CD4-positive, alpha-beta T cell treated with Interleukin-12 subunit alpha and Interleukin-12 subunit beta, for 1 hour (primary cell): ENCODE data around the gene NOS3.

ENCODE experiments used
- DNase-seq: peaks from one replicate; pipeline ENCODE4 v3.0.0-alpha.2; 2020

Gene NOS3

DNA sequence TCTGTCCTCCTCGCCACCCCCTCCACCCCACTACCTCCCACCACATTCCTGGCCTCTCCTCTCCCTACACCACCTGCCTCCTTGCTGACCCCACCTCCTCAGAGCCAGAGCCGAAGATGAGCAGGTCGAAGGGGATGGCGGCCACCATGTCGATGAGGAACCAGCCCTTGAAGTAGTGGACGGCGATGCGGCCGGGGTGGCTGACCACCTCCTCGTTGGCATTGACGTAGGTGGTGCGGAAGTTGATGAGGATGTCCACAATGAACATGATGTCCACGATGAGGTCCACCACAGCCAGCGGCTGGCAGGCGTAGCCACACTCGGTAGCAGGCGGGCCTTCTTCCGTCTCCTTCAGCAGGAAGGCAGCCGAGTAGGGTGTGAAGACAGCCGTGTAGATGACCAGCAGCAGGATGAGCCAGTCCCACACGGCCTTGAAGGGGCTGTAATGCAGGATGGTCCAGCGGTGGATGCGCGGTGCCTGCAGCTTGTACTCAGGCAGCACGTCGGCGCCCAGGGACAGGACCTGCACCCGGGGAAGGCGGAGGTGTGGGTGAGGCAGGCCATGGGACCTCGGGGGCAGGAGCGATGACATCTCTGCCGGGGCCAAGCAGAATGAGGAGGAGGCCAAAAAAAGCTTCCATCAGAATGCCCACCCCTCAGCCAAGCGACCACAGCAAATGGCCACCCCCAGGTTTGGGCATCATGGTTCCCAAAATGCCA, 38.3 kb upstream of the NOS3 start:
- no peak for DNase-seq

DNA sequence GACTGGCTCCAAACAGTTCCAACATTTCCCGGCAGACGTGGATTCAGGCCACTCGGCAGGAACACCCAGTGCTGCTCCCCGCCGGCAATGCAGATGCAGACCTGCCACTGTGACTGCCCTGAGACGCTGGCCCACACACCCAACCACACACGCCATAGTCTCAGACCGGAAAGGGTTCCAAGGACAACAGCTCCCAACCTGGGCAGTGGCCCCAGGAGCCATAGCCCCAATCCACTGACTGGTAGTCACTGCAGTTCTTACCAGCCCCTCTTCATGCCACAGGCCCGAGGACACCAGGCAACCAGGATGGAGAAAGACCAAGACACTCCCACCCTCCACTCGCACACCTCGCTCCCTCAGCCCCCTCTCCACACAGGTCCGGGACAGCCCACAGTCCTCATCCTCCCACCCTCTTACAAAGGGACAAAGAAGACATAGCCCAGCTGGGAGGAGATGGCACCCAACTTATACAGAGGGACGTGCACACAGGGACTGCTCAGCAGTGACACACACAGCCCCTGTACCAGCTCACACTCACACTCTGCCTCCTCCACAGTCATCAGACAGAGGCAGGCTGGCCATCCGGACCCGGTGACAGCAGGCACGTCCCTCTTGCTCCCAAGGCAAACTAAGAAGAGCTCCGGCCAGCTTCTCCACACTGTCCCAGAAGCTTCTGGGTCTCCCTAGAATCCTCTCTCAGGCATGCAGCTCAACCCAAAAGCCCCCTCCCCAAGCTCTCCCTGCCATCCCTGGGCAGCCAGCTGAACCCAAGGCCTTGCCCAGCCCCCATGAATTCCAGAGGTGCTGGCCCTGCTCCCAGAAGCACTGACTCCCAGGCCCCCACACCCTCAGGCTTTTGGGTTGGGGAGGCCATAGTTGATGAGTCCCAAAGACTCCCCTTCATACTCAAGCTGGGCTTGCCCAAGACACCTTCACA, 37.5 kb upstream of the NOS3 start:
- no peak for DNase-seq

DNA sequence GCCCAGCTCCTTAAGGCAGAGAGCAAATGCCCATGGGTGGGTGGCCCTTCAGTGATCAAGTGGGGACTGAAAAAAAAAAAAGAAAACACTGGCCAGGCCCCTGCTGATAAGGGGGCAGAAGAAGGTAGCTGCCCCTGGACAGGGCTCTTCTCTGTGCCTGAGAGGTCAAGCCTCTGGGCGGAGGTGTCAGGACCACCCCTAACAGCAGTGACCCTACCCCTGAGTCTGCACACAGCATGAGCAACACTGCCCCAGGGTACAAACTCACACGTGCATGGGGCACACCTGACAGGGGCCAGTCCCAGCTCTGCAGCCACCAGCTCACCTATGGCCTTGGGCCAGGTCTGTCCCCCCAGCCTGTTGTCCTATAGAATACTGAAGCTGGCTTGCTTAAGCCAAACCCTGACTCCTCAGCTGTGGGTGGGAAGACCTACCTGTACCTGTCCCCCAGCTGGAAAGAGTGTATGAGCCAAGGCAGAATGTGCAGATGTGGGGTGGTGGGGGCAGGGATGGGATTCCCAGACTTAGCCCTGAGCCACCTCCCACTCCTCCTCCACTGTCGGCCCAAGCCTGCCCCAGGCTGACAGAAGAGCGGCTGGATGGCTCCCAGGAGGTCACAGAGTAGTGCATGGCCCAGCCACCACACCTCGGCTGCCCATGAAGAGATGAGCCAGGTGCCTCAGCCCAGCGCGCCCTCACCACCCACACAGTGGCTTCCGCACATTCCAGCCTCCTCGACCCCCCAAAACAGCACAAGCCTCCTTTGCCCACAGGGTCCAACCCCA, 36.4 kb upstream of the NOS3 start:
- no peak for DNase-seq

DNA sequence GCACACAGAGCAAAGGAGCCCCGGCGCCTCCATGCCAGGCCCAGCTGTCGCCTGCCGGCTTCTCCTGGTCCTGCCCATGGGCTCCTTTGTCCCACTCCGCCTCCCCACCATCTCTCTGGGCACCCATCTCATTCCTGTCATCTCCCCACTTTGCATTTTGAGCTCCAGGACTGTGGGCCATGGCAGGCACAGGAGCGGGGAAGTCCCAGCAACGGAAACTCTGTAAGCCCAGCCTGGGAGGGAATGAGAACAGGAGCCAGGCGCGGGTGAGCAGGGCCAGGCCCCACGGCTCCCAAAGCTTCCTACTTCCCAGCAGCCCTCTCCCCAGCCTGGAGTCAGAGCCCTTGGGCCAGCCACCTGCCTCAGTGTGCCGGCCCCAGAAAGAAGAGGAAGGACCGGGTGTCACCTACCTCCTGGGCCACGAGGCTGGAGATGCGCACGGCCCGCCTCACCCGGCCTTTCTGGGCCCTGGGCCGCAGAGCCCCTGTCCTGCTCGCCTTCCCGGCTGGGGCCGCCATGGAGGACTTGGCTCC, 35.8 kb upstream of the NOS3 start:
- DNase-seq: no peak

DNA sequence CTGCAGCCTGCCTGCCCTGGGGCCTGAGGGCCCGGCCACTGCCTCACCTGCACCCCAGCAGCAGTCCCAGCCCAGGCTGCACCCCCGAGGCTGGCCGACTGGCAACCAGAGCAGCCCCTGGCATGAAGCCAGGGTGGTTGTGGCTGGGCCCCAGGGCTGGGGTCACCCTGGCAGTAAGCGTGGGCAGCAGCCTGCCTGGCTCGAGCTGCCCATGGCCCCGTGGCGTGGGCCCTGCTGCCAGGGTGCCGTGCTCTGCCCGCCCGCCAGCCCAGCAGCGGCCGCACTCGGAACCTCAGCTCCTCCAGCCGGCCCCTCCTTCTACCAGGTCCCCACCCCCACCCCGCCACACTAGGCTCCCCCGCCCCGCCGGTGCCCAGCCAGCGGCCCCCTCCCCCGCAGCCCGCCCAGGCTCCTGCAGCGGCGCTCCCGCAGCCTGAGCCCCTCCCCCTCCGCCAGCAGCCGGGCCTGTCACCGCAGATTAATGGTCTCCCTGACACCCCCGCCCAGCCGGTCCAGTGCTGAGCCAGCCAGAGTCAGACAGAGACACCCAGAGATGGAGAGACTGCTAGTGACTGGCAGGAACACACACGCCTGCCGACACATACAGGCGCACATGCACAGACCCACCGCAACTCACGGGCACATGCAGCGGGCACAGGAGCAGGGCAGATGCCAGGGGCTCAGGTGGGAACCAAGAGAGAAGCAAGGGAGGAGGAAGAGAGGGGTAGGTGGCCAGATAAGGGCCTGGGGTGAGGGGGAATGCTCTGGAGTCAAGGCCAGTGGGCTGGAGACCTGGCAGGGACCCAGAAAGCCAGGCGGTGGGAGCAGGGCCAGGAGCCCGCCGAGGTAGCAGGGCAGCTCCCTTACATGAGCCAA, 35.1 kb upstream of the NOS3 start:
- no peak for DNase-seq

DNA sequence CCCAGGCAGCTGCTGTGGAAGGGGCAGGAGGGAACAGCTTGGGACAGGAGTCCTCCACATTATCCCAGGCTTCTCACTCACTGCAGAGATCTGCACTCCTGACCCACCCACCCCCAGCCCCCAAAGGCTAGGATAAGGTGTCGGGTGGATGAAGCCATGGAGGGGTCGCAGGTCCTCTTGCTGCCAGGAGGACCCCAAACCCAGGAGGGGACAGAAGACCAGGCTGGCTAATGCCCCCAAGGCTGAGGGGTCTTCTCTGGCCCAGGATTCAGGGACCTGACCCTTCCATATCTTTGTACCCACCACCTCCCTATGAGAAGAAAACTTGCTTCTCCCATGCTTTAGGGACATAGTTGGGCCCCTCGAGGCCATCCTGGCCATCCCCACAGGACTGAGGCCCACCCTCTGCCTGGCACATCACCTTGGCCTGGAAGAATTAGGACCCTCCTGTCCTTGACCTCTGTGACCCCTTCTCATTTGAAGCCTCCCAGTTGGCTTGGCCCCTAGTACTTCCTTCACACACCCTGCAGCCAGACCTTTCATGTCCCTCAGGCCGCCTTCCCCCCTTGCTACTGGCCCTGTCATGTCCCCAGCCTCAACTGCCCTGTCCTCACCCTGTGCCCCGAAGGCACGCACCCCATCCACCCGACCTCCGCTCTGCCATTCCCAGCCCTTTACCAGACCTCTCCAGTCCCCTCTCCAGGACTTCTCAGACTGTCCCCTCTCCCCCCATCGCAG, 34.3 kb upstream of the NOS3 start:
- no peak for DNase-seq

DNA sequence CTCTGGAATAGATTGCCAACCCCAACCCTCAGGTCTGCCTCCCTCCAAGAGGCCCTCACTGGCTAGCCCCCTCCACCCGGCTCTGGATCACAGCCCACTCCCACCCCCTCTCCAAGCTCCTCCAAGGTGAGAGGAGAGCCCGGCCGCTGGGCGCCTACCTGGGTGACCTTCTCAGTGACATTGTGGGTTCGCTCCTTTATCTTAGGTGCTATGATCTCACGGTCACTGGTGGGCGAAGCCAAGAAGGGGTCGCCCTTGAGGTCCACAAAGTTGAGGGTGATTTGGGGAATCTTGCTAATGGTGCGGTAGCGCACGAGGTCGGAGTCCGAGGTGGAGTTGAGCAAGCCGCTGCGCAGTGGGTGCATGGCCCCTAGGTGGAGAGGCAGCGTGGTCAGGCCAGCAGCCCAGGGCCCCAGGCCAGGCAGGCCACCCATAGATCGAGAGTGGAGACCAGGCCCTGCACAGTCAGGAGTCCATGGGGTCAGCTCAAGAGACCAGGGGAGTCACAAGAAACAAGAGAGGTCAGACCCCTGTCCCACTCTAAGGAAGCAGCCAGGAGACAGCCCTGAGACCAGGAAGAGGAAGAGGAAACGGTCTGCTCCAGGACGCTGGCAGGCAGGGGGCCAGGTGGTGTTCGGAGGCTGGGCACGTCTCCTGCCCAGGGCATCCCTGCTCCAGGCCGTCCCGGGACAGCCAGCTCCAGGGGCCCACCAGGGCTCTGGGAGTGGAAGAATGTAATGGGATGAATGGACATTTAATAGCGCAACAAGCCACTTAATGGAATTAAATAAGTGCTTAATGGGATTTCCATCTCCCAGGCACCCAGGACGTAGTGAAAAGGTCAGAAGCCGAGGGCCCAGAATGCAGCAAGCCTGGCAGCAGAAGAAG, 33.4 kb upstream of the NOS3 start:
- DNase-seq: no peak

DNA sequence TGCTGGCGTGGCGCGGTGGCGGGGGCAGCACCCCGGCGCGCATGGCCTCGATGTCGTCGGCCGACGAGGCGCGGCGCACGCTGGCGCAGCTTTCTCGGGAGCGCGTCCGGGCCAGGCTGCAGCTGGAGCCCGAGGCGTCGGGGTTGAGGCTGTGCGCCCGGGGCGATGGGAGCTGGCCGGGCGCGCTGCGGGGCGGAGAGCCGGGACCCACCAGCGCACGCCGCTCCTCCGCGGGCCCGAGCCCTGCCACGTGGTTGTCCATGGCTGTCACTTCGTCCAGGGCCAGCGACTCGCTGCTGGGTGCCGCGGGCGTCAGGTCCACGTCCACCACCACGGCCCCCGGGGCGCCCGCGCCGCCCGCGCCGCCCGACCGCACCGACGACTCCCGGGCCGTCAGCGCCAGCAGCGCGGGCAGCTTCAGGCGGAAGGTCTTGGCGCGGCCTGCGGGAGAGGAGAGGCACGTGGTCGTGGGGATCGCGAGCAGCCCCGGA, 32.7 kb upstream of the NOS3 start:
- no peak for DNase-seq

DNA sequence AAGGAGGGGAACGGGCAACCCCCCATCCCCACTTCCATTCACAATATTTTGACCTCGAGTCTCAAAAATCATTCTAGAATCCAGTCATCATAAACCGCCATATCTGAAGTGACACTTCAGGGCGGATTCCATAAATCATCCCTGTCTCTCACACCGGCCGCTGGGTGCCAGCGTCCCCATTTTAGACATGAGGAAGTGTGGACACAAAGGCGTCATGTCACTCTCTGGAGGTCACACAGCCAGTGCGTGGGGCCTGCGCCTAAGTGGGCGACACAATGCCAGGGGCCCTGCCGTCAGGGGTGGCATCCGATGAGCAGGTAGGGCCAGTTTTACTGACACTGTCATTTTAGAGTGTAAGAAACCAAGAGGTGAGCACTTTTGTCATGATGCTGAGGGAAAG, 32.2 kb upstream of the NOS3 start:
- no peak for DNase-seq

DNA sequence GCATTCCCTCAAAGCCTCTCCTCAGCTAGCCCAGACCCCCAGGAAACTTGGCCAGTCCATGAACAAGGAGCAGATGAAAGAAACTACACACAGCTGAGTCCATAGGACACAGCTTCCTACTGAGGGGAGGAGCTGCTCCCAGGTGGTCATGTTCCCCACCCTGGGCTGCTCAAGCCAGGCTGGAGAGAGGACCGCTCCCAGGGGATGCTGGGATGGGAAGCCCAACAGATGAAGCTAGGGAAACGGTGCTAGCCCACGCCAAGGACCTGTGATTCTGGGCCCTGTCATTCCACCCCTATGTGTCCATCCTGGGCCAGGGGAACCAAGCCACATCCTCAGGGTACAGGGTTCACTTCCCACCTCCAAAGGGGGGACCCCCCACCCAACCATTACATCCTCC, 31.7 kb upstream of the NOS3 start:
- DNase-seq: no peak

DNA sequence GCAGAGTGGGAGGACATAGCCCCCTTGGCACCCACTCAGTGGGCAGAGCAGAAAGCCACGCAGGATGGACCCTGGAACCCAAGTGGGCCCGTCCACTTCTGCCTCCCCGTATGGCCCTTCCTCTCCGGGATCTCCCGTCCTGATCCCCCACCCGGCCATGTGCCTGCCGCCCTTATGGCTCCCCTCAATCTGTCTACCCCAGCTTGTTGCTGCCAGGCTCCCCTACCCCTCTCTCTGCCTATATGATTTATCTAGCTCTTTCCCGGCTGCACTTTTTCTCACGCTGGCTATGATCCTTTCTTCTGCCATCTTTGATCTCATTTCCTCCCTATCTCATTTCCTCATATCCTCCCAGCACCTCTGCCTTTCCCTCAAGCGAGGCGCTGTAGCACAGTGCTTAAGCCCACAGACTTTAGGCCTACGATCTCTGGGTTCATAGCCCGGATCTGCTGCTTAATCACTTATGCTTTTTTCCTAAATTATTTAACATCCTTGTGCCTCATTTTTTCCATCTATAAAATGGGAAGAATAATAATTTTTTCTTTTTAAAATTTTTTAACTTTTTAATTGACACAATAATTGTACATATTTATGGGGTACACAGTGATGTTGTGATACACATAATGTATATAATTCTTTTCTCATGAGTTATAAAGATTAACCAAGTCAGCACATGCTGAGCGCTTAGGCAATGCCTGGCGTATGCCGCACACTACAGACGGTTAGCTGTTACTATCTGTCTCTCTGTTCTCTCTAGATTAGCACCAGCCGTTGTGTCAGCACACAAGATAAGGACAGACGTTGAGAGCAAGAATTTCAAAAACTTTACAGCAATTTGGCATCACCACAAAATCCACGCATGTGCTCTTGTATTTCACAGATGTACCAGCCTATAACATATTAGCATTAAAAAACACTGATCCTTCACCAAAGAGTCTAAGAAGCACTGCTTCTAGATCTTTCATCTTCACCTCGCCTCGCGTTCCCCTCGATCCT, 30.8 kb upstream of the NOS3 start:
- DNase-seq: no peak

DNA sequence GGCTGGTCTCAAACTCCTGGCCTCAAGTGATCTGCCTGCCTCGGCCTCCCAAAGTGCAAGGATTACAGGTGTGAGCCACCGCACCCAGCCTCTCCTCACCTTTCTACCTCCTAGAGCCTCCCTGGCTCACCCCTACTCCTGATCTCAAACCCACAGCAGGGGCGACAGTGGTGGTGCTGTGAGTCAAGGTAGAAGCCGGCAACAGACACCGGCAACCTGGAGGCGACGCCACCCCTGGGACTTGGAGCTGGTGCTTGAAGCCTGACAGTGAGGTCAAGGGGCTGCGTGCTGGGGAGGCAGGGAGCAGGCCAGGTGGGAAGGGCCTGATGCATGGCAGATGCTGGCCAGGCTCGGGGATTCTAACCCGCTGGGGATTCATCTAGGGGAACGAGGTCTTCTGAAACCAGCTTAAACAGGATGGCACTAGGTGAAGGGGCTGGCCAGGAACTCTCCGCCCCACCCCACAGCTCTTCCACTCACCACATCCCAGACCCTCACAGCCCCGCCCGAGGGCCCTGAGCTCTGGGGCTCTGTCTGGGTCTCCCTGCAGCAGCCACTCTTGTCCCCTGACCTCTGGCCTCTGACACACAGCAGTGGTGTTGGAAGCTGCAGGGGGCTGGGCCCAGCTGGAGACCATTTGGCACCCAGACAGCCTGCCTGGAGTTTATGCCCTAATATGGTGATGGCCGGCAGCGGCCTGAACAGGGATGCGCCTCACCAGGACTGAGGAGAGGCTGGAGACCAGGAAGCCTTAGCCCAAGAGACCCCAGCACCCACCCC, 29.1 kb upstream of the NOS3 start:
- no peak for DNase-seq

DNA sequence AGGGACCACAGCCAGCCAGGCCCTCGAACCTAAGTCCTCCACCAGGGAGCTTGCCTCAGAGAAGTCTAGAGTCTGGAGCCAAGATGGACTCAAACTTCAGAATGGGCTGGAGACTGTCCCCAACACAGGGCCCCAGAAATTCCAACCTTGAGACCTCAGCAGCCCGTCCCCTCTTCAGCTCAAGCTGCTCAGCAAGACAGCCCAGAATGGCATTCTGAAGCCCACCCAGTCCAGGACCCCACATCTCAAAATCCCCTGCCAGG, 28.6 kb upstream of the NOS3 start:
- no peak for DNase-seq

DNA sequence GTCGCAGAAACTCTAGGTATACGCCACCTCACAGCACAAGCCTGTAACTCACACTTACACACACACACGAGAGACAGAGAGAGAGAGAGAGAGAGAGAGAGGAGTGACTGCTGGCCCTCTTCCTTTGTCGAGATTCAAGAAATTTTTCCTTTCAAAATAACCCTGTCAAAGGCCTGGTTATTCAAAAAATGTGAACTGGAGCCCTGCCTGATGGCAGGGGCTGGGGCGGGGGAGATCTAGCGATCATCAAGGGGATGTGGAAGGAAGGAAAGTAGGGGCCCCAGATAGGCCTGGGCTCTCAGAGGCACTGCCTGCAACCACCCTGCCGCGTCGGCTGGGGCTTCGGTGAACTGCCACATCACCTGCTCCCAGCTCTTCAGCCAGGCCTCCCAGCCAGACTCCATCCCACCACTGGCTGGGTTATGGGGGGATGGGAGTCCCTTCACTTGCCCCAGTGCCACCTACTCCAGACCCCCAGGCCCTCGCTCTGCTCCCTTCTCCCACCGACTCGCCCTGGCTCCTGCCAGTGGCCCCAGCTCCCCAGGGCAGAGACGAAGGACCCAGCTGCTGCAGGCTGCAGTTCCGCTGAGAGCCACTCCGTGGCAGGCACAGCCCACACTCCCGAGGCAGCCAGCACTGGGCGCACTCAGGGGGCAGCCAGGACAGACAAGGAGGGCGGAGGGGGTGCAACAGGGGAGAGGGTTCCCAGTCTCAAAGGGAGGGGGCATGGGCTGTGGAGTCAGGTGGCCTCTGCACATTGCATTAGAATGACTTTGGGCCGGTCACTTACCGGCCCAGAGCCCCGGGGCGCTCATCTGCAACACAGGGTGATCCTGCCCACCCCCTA, 28.0 kb upstream of the NOS3 start:
- peak; percentile 65 for DNase-seq

DNA sequence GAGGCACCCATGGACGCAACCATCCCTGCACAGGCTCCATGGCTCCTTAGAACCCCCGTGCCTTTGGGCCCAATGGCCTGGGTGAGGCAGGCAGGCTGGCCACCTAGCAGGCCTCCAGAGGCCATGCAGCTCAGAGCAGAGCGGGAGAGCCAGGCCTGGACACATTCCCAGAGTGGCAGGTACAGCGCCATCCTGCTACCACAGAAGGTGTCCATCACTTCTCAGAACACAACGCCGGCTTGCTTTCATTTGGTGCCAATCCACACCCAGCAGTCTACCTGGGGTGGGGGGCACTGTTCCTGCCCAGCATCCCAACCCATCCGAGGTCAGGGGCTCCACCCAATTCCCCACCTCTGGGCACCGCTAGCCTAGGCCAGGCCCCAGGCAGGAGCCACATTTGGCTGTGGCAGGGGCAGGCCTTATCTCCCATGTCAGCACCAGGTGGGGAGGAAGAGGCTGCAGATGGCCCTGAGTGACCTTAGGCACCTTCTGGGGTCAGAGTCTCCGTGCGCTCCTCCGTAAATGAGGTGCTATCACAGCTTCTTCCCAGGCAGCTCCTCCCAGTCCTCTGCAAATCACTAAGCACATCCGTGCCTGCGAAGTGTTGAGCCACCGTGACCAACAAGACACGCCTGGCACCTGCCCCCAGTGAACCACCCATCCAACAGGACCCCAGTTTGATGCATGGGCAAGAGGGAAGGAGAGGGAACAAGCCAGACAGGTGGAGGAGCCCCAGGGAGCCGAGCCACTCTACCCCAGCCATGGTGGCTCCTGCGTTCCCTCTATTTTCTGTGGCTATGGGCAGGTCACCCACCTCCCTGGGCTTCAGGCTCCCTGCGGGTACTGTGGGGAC, 26.9 kb upstream of the NOS3 start:
- DNase-seq: no peak

DNA sequence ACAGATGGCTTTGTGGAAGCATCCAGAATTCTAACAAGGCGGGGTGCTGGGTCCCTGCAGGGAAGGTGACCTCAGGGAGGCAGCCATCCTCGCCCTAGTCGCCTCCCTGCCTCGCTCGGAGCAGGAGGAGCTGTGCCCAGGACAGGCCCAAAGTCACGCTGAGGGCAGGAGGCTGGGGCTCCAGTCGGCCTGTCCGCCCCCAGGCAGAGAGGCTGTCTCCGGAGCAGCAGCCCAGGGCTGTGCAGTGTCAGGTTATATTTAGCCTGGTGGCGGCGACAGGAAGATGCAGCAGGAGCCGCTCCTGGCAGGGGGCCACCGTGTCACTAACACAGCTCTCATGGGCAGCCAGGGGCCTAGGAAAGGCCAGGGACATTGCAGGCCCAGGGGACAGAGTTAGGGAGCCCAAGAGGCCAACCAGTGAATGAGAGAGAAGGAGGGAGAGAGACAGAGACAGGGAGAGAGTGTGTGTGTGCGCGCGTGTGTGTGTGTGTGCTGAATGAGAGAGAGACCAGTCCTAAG, 26.2 kb upstream of the NOS3 start:
- DNase-seq: no peak
